HCT116 (cell line): Measurements from ENCODE around the gene ARL5C.

Source experiments
- CEBPB ChIP-seq: IDR thresholded peaks from 2 replicates; pipeline ENCODE4 v1.6.1; 2012; ENCODE audit warnings: low read depth
- ELF1 ChIP-seq: IDR thresholded peaks from 2 replicates; pipeline ENCODE4 v1.6.1; 2012; ENCODE audit warnings: low read depth, borderline replicate concordance
- POLR2AphosphoS5 ChIP-seq: IDR thresholded peaks from 2 replicates; pipeline ENCODE4 v1.6.1; 2011; ENCODE audit warnings: mild to moderate bottlenecking, low read depth, low read length, moderate library complexity
- TCF7L2 ChIP-seq: IDR thresholded peaks from 2 replicates; pipeline ENCODE4 v1.7.0; 2011; ENCODE audit warnings: borderline replicate concordance, inconsistent platforms; ENCODE audit not compliant: insufficient read depth, insufficient read length; ENCODE audit errors: extremely low read depth
- ZNF274 ChIP-seq: fragments of 200-500 bp; sonication (Bioruptor generic); IDR thresholded peaks from 2 replicates; pipeline ENCODE4 v1.6.1; 2014; ENCODE audit warnings: mild to moderate bottlenecking, low read depth, low read length, inconsistent platforms
- TF ChIP-seq, protein P1 (sequence below), 3 experiments: fragments of 200-600 bp in 1 of 3; sonication (generic) in 1 of 3; IDR thresholded peaks in 2 of 3; conservative IDR thresholded peaks in 1 of 3; 2 replicates each; pipeline ENCODE4 v1.5.1; 2012 to 2017; ENCODE audit warnings: low read depth in 2 of 3, low read length in 2 of 3, antibody characterized with exemption in 1 of 3, borderline replicate concordance in 1 of 3, control low read depth in 1 of 3, mild to moderate bottlenecking in 1 of 3, mixed read lengths in 1 of 3, mixed run types in 1 of 3, moderate library complexity in 1 of 3; ENCODE audit not compliant: insufficient read depth in 1 of 3

DNA sequence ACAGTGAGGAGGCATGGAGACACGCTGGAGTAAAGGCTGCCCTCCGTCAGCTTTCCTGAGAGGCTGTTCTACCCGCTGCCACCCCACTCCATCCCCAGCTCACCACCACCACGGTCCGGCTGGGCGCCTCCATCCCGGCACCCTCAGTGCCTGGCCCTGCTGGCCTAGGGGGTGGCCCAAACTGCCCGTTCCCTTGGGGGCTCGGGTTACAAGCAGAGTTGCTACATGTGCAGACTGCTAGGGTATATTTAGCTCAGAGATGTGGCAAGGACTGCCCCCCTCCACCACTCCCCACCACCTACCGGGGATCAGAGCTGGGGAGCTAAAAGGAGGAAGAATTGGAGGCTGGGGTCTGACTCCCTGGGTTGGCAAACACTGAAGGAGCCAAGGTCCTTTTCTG, 27.4 kb upstream of the ARL5C start:
- no peak for TF ChIP-seq POLR2AphosphoS5
- TF ChIP-seq, protein P1, sequence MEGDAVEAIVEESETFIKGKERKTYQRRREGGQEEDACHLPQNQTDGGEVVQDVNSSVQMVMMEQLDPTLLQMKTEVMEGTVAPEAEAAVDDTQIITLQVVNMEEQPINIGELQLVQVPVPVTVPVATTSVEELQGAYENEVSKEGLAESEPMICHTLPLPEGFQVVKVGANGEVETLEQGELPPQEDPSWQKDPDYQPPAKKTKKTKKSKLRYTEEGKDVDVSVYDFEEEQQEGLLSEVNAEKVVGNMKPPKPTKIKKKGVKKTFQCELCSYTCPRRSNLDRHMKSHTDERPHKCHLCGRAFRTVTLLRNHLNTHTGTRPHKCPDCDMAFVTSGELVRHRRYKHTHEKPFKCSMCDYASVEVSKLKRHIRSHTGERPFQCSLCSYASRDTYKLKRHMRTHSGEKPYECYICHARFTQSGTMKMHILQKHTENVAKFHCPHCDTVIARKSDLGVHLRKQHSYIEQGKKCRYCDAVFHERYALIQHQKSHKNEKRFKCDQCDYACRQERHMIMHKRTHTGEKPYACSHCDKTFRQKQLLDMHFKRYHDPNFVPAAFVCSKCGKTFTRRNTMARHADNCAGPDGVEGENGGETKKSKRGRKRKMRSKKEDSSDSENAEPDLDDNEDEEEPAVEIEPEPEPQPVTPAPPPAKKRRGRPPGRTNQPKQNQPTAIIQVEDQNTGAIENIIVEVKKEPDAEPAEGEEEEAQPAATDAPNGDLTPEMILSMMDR (IDR thresholded peaks at IDR 0.05 in 2 of 3, conservative IDR thresholded peaks at IDR 0.05 in 1 of 3; ENCODE audit: borderline replicate concordance in 1 of 3, insufficient read depth in 1 of 3, low read depth in 2 of 3, low read length in 2 of 3): no peak
- no peak for TF ChIP-seq ZNF274
- TF ChIP-seq ELF1: no peak
- TF ChIP-seq TCF7L2: no peak
- no peak for TF ChIP-seq CEBPB
